ES-I3 (cell line): ENCODE measurements around the gene COLGALT1.
"Not testable (repeated sequence)": the region's sequence is repeated elsewhere in the genome, so short reads cannot be mapped to it uniquely, and the experiment has no call there.

ENCODE experiments used
- H3K36me3 ChIP-seq: 2 replicates; pipeline ENCODE4 v1.6.1; 2013; ENCODE audit warnings: mild to moderate bottlenecking, low read length, control low read depth, moderate library complexity; ENCODE audit not compliant: insufficient read depth
- H3K4me1 ChIP-seq: 2 replicates; pipeline ENCODE4 v1.6.1; 2013; ENCODE audit warnings: mild to moderate bottlenecking, control low read depth, low read length; ENCODE audit not compliant: insufficient read depth
- H3K9ac ChIP-seq: 2 replicates; pipeline ENCODE4 v1.6.1; 2013; ENCODE audit warnings: low read depth, mild to moderate bottlenecking, low read length, moderate library complexity
- H3K9me3 ChIP-seq: 2 replicates; pipeline ENCODE4 v1.6.1; 2013; ENCODE audit warnings: mild to moderate bottlenecking, low read length, moderate library complexity; ENCODE audit not compliant: control insufficient read depth, insufficient read depth

Gene COLGALT1

GRCh38 chr19:17555480-17555928 lies at the start of gene COLGALT1:
TSS of gene COLGALT1 (plus strand) at chr19:17555649. CDS start at chr19:17555714, 65 bp downstream.
- Histone ChIP-seq H3K9ac (peak within 1 kb of the TSS; percentile 67; the same call in 1 of the 2 replicates), H3K4me1 (no peaks in the 10 kb centered on the region; the same call in 1 of the 2 replicates), H3K36me3 (no peaks in the 10 kb centered on the region), H3K9me3 (no peaks in the 10 kb centered on the region)

GRCh38 chr19:17506745-17507144 lies 48.7 kb upstream of the COLGALT1 start:
- H3K36me3 ChIP-seq, result no peaks in the 10 kb centered on the region
- no peaks in the 10 kb centered on the region for H3K9me3 ChIP-seq
- H3K4me1 ChIP-seq, result peaks cover 4% of the 10 kb centered on the region; the same call in 1 of the 2 replicates
- H3K9ac ChIP-seq, result no peak overlapping the region

GRCh38 chr19:17508558-17508933 lies 46.9 kb upstream of the COLGALT1 start:
- not testable (repeated sequence) for H3K4me1 ChIP-seq, H3K9me3 ChIP-seq, H3K36me3 ChIP-seq, H3K9ac ChIP-seq

- no peaks in the 10 kb centered on the region for H3K36me3 ChIP-seq
- H3K4me1 ChIP-seq, result peaks cover 4% of the 10 kb centered on the region; the same call in 1 of the 2 replicates
- H3K9ac ChIP-seq, result peak overlapping the region; percentile 94
- H3K9me3 ChIP-seq, result no peaks in the 10 kb centered on the region
These were observed 45.0 kb upstream of the COLGALT1 start for GRCh38 chr19:17510220-17510993.

GRCh38 chr19:17511724-17512573 lies 43.5 kb upstream of the COLGALT1 start:
- Histone ChIP-seq H3K9ac (peak overlapping the region; percentile 94), H3K36me3 (no peaks in the 10 kb centered on the region)

GRCh38 chr19:17512574-17512939 lies 42.9 kb upstream of the COLGALT1 start:
- peaks cover 4% of the 10 kb centered on the region; the same call in 1 of the 2 replicates for H3K4me1 ChIP-seq
- H3K9ac ChIP-seq, result peak overlapping the region; percentile 94
- peaks cover 4% of the 10 kb centered on the region; the same call in 1 of the 2 replicates for H3K36me3 ChIP-seq

More at GRCh38 chr19:17511724-17512573, 43.5 kb upstream of the COLGALT1 start:
- Histone ChIP-seq H3K4me1 (peaks cover 4% of the 10 kb centered on the region; the same call in 1 of the 2 replicates), H3K9me3 (no peaks in the 10 kb centered on the region)

GRCh38 chr19:17515408-17516149 lies 39.9 kb upstream of the COLGALT1 start:
- no peak overlapping the region for H3K9ac ChIP-seq
- H3K4me1 ChIP-seq, result no peaks in the 10 kb centered on the region
- H3K36me3 ChIP-seq, result peaks cover 6% of the 10 kb centered on the region; the same call in 1 of the 2 replicates
- H3K9me3 ChIP-seq, result peaks cover 6% of the 10 kb centered on the region

More at GRCh38 chr19:17512574-17512939, 42.9 kb upstream of the COLGALT1 start:
- peaks cover 3% of the 10 kb centered on the region for H3K9me3 ChIP-seq

- Histone ChIP-seq H3K4me1 (no peaks in the 10 kb centered on the region), H3K36me3 (peaks cover 6% of the 10 kb centered on the region; the same call in 1 of the 2 replicates), H3K9me3 (peaks cover 6% of the 10 kb centered on the region), H3K9ac (no peak overlapping the region)
These were observed 37.6 kb upstream of the COLGALT1 start for GRCh38 chr19:17517898-17518297.

- H3K9ac ChIP-seq, H3K36me3 ChIP-seq, H3K4me1 ChIP-seq, H3K9me3 ChIP-seq: not testable (repeated sequence)
These were observed 36.8 kb upstream of the COLGALT1 start for GRCh38 chr19:17518654-17519053.

- Histone ChIP-seq H3K4me1 (no peaks in the 10 kb centered on the region; the same call in 1 of the 2 replicates), H3K9ac (no peak overlapping the region), H3K36me3 (peaks cover 6% of the 10 kb centered on the region; the same call in 1 of the 2 replicates), H3K9me3 (peaks cover 6% of the 10 kb centered on the region)
These were observed 35.5 kb upstream of the COLGALT1 start for GRCh38 chr19:17519967-17520366.

- Histone ChIP-seq H3K4me1 (no peaks in the 10 kb centered on the region; the same call in 1 of the 2 replicates), H3K9ac (no peak overlapping the region), H3K36me3 (peaks cover 6% of the 10 kb centered on the region; the same call in 1 of the 2 replicates), H3K9me3 (peaks cover 6% of the 10 kb centered on the region)
These were observed 34.6 kb upstream of the COLGALT1 start for GRCh38 chr19:17520865-17521264.

- Histone ChIP-seq H3K4me1 (no peaks in the 10 kb centered on the region; the same call in 1 of the 2 replicates), H3K9ac (no peak overlapping the region), H3K36me3 (no peaks in the 10 kb centered on the region; the same call in 1 of the 2 replicates), H3K9me3 (no peaks in the 10 kb centered on the region)
These were observed 32.2 kb upstream of the COLGALT1 start for GRCh38 chr19:17522988-17523872.

GRCh38 chr19:17524651-17525050 lies 30.8 kb upstream of the COLGALT1 start:
- Histone ChIP-seq H3K4me1 (no peaks in the 10 kb centered on the region; the same call in 1 of the 2 replicates), H3K36me3 (no peaks in the 10 kb centered on the region; the same call in 1 of the 2 replicates), H3K9ac (no peak overlapping the region), H3K9me3 (no peaks in the 10 kb centered on the region)
